22Rv1 (cell line): ENCODE data around the gene CCSER1.

Source experiments
- H3K27ac ChIP-seq: fragments of 450-650 bp; 2 replicates; pipeline ENCODE4 v1.5.1; 2017
- ZFX ChIP-seq: fragments of 450-650 bp; IDR thresholded peaks from 2 replicates; pipeline ENCODE4 v1.6.1; 2017; ENCODE audit warnings: antibody characterized with exemption, borderline replicate concordance
- TF ChIP-seq, protein P1 (sequence below): fragments of 450-650 bp; IDR thresholded peaks from 2 replicates; pipeline ENCODE4 v1.5.1; 2017; ENCODE audit warnings: mild to moderate bottlenecking

CCSER1 gene

DNA sequence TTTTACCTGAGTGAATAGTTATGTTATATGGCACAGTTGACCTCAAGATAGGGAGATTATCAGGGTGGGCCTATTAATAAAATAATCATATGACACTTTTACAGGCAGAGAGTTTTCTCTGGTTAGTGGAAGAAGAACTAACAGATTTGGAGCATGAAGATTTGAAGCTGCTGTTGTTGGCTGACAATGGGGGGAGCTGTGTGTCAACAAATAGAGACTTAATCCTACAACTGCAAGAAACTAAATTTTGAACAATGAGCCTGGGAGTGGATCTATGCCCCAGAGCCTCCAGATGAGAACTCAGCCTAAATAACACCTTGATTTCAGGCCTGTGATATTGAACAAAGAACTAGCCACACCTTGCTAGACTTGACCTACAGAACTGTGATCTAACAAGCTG, 7.2 kb upstream of the CCSER1 start:
- no peak overlapping the region for H3K27ac ChIP-seq
- TF ChIP-seq, protein P1, sequence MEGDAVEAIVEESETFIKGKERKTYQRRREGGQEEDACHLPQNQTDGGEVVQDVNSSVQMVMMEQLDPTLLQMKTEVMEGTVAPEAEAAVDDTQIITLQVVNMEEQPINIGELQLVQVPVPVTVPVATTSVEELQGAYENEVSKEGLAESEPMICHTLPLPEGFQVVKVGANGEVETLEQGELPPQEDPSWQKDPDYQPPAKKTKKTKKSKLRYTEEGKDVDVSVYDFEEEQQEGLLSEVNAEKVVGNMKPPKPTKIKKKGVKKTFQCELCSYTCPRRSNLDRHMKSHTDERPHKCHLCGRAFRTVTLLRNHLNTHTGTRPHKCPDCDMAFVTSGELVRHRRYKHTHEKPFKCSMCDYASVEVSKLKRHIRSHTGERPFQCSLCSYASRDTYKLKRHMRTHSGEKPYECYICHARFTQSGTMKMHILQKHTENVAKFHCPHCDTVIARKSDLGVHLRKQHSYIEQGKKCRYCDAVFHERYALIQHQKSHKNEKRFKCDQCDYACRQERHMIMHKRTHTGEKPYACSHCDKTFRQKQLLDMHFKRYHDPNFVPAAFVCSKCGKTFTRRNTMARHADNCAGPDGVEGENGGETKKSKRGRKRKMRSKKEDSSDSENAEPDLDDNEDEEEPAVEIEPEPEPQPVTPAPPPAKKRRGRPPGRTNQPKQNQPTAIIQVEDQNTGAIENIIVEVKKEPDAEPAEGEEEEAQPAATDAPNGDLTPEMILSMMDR: no peak
- no peak for TF ChIP-seq ZFX

DNA sequence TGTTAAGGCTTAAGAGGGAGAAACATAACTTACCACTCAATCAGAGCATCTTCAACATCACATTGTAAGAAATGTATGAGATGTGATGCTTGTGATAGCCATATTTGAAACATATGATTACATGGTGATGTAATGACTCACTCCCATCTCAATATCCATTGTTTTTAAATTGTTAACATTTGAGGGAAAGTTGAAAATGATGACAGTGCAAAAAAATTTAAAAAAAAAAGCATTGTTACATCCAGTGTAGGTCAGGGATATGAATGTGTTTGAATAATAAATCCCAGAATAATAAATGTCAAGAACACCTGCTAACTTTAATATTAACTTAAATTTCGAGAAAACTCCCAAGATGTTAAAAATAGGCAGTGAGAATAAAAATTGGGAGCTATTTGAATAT, 6.4 kb upstream of the CCSER1 start:
- no peak overlapping the region for H3K27ac ChIP-seq
- TF ChIP-seq, protein P1: no peak
- no peak for TF ChIP-seq ZFX

GRCh38 chr4:90121676-90122354, 5.4 kb upstream of the CCSER1 start:
- H3K27ac ChIP-seq: no peak overlapping the region
- TF ChIP-seq ZFX: no peak
- TF ChIP-seq, protein P1: no peak

DNA sequence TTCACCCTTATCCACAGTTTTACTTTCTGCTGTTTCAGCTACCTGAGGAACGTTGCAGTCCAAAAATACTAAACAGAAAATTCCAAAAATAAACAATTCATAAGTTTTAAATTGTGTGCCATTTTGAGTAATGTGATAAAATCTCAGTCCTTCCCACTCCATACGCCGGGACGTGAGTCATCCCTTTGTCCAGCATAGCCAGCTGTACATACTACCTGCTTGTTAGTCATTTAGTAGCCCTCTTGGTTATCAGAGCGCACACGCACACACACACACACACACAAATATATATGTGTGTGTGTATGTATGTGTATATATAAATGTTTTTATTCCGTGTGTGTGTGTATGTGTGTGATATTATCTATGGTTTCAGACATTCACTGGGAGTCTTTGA, 4.8 kb upstream of the CCSER1 start:
- TF ChIP-seq, protein P1: no peak
- no peak for TF ChIP-seq ZFX

DNA sequence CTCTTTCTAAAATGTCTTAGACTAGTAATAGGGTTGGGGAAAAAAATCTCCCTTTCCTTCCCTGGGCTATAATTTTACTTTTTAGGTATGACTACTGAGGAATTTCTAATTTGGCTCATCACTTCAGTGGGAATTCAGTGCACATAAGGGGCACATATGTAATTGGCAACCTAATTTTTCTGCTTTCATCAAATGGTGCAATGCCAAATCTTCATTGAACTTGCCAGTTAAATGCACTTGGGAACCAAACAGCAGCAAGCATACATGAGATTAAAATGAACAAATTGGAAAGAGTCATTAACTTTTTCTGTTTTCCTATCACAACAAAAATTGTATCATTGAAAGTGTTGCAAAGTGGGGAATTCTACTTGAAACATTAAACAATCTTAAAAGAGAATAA, 2.9 kb upstream of the CCSER1 start:
- no peak overlapping the region for H3K27ac ChIP-seq
- TF ChIP-seq ZFX: no peak
- TF ChIP-seq, protein P1: no peak

More for the DNA sequence above, 4.8 kb upstream of the CCSER1 start:
- H3K27ac ChIP-seq: no peak overlapping the region

DNA sequence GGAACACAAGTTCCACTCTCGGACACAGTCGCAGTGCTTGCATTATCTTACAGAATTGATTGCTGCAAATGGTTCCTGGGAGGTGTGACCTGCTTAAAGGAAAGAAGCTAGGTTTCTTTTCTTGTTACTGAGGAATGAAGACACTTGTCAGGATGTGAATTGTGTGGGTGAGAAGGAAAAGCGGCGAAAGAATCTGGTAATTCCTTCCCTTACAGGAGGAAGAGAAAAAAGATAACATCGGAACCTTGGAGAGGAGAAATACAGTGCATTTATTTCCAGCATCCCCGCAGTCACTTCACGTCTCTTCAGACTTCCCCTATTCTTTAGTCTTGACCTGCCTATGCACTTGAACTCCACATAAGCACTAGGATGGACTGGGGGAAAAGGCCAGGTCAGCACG, 389 bp upstream of the CCSER1 start:
- H3K27ac ChIP-seq: peak overlapping the region; percentile 92
- TF ChIP-seq, protein P1: no peak
- TF ChIP-seq ZFX: no peak

DNA sequence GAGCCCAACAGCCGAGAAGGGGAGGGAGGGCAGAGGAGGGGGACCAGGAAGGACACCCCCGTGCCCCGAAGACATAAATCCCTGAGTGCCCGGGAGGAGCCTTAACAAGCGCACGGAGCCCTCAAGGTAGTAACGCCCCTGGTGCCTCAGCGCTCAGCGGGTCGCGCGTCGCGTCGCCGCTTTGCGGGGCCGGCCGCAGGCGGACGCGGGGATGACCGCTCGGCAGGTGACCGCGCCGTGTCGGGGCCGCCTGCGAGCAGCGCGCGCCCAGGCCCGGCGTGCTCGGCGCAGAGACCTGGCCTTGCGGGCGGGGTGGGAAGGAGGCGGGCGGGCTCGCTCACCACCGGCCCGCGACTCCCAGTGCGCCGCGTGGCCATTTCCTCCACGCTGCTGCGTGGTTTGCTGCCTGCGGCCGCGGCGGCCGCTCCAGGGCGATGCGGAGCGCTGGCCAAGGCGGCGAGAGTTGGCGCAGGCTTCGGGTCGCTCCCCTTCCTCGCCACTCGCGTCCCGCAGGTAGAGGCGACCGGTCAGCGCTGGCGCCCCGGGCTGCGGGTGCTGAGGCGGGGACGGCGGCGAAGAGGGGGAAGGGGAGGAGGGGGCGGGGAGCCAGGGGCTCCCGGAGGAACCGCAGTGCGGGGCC, 632 bp downstream of the CCSER1 start:
- peak overlapping the region; percentile 92 for H3K27ac ChIP-seq
- TF ChIP-seq, protein P1: no peak
- TF ChIP-seq ZFX: no peak
